Keratinocyte (primary cell): ENCODE data around the gene UBE2R2. TPM values are rescaled to one million over a fixed set of nuclear protein-coding genes. Genes with fewer than 3 reads are reported as not detected.

Source experiments
- DNase-seq: peaks from one replicate; pipeline ENCODE4 v3.0.0-alpha.2; 2011; ENCODE audit warnings: low read depth, missing footprints, low spot score
- FAIRE-seq: peaks from 2 replicates; lab custom pipeline; 2011; peaks lifted over from hg19 to GRCh38; lab: Jason Lieb, UNC
- H2AFZ ChIP-seq: 2 replicates; pipeline ENCODE4 v1.6.0; 2012; ENCODE audit warnings: low read length, control low read depth, inconsistent platforms; ENCODE audit not compliant: control insufficient read depth
- H3K27ac ChIP-seq: 2 replicates; pipeline ENCODE4 v1.5.1; 2011; ENCODE audit warnings: low read length; ENCODE audit not compliant: control insufficient read depth, insufficient read depth
- H3K27me3 ChIP-seq: 3 replicates; pipeline ENCODE4 v1.6.0; 2011; ENCODE audit warnings: low read length; ENCODE audit not compliant: control insufficient read depth, insufficient read depth; ENCODE audit errors: extremely low read depth
- H3K36me3 ChIP-seq, 2 experiments: 2 replicates in 1 of 2; 3 replicates in 1 of 2; pipeline ENCODE4 v1.5.1; 2011; ENCODE audit warnings: low read length in 2 of 2, mild to moderate bottlenecking in 1 of 2; ENCODE audit not compliant: control insufficient read depth in 2 of 2, insufficient read depth in 2 of 2; ENCODE audit errors: extremely low read depth in 1 of 2
- H3K4me1 ChIP-seq: 3 replicates; pipeline ENCODE4 v1.5.1; 2011; ENCODE audit warnings: low read length; ENCODE audit not compliant: control insufficient read depth, insufficient read depth; ENCODE audit errors: extremely low read depth
- H3K4me2 ChIP-seq: 3 replicates; pipeline ENCODE4 v1.6.0; 2011; ENCODE audit warnings: low read depth, low read length; ENCODE audit not compliant: control insufficient read depth, insufficient read depth; ENCODE audit errors: extremely low read depth
- H3K4me3 ChIP-seq, 3 experiments: fragments of 200-600 bp in 1 of 3; sonication (generic) in 1 of 3; 2 replicates in 2 of 3; 3 replicates in 1 of 3; pipeline ENCODE4 v1.5.1; 2011 to 2016; ENCODE audit warnings: low read length in 3 of 3, mild to moderate bottlenecking in 3 of 3, control low read depth in 2 of 3, inconsistent platforms in 1 of 3, low read depth in 1 of 3, mixed read lengths in 1 of 3, mixed run types in 1 of 3, moderate library complexity in 1 of 3; ENCODE audit not compliant: control insufficient read depth in 2 of 3, insufficient read depth in 2 of 3; ENCODE audit errors: extremely low read depth in 1 of 3
- H3K79me2 ChIP-seq: 2 replicates; pipeline ENCODE4 v1.6.0; 2012; ENCODE audit warnings: low read length; ENCODE audit not compliant: control insufficient read depth, insufficient read depth
- H3K9ac ChIP-seq: 3 replicates; pipeline ENCODE4 v1.6.0; 2011; ENCODE audit warnings: low read length; ENCODE audit not compliant: control insufficient read depth, insufficient read depth; ENCODE audit errors: extremely low read depth
- H3K9me1 ChIP-seq: 3 replicates; pipeline ENCODE4 v1.6.0; 2011; ENCODE audit warnings: low read length; ENCODE audit not compliant: control insufficient read depth, insufficient read depth; ENCODE audit errors: extremely low read depth
- H3K9me3 ChIP-seq: 2 replicates; pipeline ENCODE4 v1.5.1; 2012; ENCODE audit warnings: low read depth, low read length; ENCODE audit not compliant: control insufficient read depth
- H4K20me1 ChIP-seq: 3 replicates; pipeline ENCODE4 v1.6.0; 2011; ENCODE audit warnings: low read length; ENCODE audit not compliant: control insufficient read depth, insufficient read depth; ENCODE audit errors: extremely low read depth
- EZH2 ChIP-seq: IDR thresholded peaks from one replicate; pipeline ENCODE4 v1.6.1; 2012; ENCODE audit warnings: inconsistent platforms, mild to moderate bottlenecking, low read length, moderate library complexity
- dilution Hi-C: fragments of 300-500 bp; cut with MboI; formaldehyde crosslinking; loops from one replicate; pipeline ENCODE4 v1.7.0; 2020; ENCODE audit warnings: low sequenced_read_pairs; ENCODE audit not compliant: extremely low pct_ligation_motif_present
- polyA plus RNA-seq, 5 experiments: library from polyadenylated mRNA; depleted of rRNA in 3 of 5; stranded (reverse) in 3 of 5; stranded (forward) in 1 of 5; unstranded in 1 of 5; fragments of >200 nt; gene quantifications; 1 replicate in 1 of 5; 2 replicates in 3 of 5; 3 replicates in 1 of 5; pipeline versions ENCODE4 v1.2.1 to v1.2.3, GENCODE V29; 2011 to 2012; ENCODE audit warnings: missing spikeins in 2 of 5, low read depth in 1 of 5, low replicate concordance in 1 of 5
- TF ChIP-seq, protein P1 (sequence below), 3 experiments: IDR thresholded peaks in 1 of 3; conservative IDR thresholded peaks in 1 of 3; optimal IDR thresholded peaks in 1 of 3; 2 replicates in 2 of 3; 3 replicates in 1 of 3; pipeline versions ENCODE3 to v1.5.1; 2011; ENCODE audit warnings: low read length in 3 of 3, mild to moderate bottlenecking in 3 of 3, moderate library complexity in 2 of 3, control low read depth in 1 of 3, inconsistent platforms in 1 of 3; ENCODE audit not compliant: insufficient read depth in 2 of 3; ENCODE audit errors: extremely low read depth in 1 of 3

UBE2R2 gene
- polyA plus RNA-seq, 1 donor (not counting 4 experiments of a cell fraction or from before 2014, with no cell fraction given), result 20.5 TPM

DNA sequence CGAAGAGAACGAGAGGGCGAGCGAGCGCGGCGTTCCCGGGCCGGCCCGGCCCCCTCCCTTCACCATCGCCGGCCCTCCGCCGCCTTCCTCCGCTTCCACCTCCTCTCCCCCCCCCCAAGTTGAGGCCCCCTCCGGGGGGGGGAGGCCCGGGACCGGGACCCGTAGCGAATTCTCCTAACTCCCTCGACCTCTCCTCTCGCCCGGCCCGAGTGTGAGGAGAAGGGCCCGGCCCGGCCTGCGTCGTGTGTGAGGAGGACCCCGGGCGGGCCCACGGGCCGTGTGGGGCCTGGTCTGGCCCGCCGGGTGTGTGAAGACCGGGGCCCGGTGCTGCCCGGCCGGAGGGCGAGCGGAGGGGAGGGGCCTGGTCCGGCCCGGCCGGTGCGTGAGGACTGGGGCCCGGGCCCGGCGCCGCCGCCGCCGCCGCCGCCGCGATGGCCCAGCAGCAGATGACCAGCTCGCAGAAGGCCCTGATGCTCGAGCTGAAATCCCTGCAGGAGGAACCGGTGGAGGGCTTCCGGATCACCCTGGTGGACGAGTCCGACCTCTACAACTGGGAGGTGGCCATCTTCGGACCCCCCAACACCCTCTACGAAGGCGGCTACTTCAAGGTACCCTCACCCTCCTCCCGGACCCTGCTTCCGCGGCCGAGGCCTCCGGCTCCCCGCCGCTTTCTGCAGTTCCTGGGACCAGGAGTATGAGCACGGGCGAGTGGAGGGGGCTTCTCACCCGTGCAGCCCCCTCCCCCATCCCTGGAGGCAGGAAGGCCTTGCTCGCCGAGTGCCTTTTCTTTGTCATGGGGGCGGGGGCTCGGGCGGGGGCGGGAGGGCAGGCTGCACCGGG, 587 bp downstream of the UBE2R2 start:
- H3K9me3 ChIP-seq, result no peaks in the 10 kb centered on the region
- peak overlapping the region; percentile 61 to 98 (median 96) for H3K4me3 ChIP-seq
- peak overlapping the region; percentile 60 for H3K4me2 ChIP-seq
- peaks cover 0 to 3% of the 10 kb centered on the region in 2 experiments for H3K36me3 ChIP-seq
- peak overlapping the region; percentile 97 for H3K27ac ChIP-seq
- peak overlapping the region; percentile 96 for H3K9ac ChIP-seq
- no peak overlapping the region for H2AFZ ChIP-seq
- H3K4me1 ChIP-seq, result peaks cover 52% of the 10 kb centered on the region
- peaks cover 15% of the 10 kb centered on the region for H4K20me1 ChIP-seq
- no peaks in the 10 kb centered on the region for H3K9me1 ChIP-seq
- H3K79me2 ChIP-seq, result peaks cover 53% of the 10 kb centered on the region
- dilution Hi-C loops, result no loop called here
- DNase-seq (no peak), FAIRE-seq (no peak)
- no peak for TF ChIP-seq EZH2
- TF ChIP-seq, protein P1, sequence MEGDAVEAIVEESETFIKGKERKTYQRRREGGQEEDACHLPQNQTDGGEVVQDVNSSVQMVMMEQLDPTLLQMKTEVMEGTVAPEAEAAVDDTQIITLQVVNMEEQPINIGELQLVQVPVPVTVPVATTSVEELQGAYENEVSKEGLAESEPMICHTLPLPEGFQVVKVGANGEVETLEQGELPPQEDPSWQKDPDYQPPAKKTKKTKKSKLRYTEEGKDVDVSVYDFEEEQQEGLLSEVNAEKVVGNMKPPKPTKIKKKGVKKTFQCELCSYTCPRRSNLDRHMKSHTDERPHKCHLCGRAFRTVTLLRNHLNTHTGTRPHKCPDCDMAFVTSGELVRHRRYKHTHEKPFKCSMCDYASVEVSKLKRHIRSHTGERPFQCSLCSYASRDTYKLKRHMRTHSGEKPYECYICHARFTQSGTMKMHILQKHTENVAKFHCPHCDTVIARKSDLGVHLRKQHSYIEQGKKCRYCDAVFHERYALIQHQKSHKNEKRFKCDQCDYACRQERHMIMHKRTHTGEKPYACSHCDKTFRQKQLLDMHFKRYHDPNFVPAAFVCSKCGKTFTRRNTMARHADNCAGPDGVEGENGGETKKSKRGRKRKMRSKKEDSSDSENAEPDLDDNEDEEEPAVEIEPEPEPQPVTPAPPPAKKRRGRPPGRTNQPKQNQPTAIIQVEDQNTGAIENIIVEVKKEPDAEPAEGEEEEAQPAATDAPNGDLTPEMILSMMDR (optimal IDR thresholded peaks at IDR 0.05 in 1 of 3, IDR thresholded peaks at IDR 0.05 in 1 of 3, conservative IDR thresholded peaks at IDR 0.05 in 1 of 3; ENCODE audit: extremely low read depth in 1 of 3, insufficient read depth in 2 of 3, low read length in 3 of 3), result peak in 1 of 3 experiments; percentile 8
- no peaks in the 10 kb centered on the region for H3K27me3 ChIP-seq

DNA sequence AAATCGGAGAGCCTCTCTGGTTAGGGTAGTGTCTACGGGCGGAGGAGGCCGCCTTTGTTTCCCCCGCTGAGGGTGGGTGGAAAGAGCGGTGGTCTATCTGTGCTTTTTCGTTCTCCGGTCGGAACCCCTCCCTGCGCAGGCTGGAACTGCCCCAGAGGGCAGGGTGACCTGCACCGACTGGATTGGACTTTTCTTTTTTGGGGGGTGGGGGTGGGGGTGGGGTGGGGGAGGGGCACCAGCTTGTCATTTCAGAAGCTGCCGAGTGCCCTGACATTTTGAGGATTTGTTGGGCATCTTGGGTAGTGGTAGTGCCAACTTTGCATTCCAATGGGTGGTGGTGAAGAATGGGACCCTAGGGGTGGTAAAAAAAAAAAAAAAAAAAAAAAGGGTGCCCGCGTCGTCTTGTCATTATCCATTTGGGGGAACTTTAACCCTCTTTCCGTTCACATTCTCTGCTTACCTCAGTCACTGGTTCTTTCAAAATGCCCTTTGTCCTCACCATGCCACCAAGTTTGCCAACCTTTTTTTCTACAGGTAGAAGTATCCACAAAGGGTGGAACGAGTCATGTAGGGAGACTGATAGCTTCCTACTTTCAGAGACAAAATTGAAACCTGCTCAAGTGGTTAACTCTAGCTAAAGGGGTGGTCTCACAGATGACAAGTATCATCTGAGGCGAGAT, 1.3 kb downstream of the UBE2R2 start:
- no peaks in the 10 kb centered on the region for H3K9me3 ChIP-seq
- dilution Hi-C loops, result no loop called here
- peaks cover 51% of the 10 kb centered on the region for H3K4me1 ChIP-seq
- H3K4me3 ChIP-seq, result peak overlapping the region; percentile 61 to 98 (median 96)
- peaks cover 16% of the 10 kb centered on the region for H4K20me1 ChIP-seq
- H3K27me3 ChIP-seq, result no peaks in the 10 kb centered on the region
- no peaks in the 10 kb centered on the region for H3K9me1 ChIP-seq
- peak overlapping the region; percentile 97 for H3K27ac ChIP-seq
- H3K4me2 ChIP-seq, result peak overlapping the region; percentile 100
- FAIRE-seq, result no peak
- DNase-seq, result no peak
- TF ChIP-seq, protein P1 (optimal IDR thresholded peaks at IDR 0.05 in 1 of 3, IDR thresholded peaks at IDR 0.05 in 1 of 3, conservative IDR thresholded peaks at IDR 0.05 in 1 of 3; ENCODE audit: extremely low read depth in 1 of 3, insufficient read depth in 2 of 3, low read length in 3 of 3), result no peak
- no peak for TF ChIP-seq EZH2
- H3K36me3 ChIP-seq, result peaks cover 0 to 3% of the 10 kb centered on the region in 2 experiments
- H3K79me2 ChIP-seq, result peaks cover 61% of the 10 kb centered on the region
- no peak overlapping the region for H2AFZ ChIP-seq
- peak overlapping the region; percentile 96 for H3K9ac ChIP-seq
